HEK293T (cell line): ENCODE results near the gene NTNG2.

Source experiments
- ARNT ChIP-seq: fragments of 450-650 bp; IDR thresholded peaks from 2 replicates; pipeline ENCODE4 v1.6.1; 2017; ENCODE audit warnings: mild to moderate bottlenecking
- BHLHE40 ChIP-seq: fragments of 450-650 bp; IDR thresholded peaks from 2 replicates; pipeline ENCODE4 v1.6.1; 2016; ENCODE audit warnings: mild to moderate bottlenecking, moderate library complexity, borderline replicate concordance
- ELF4 ChIP-seq: fragments of 450-650 bp; IDR thresholded peaks from 2 replicates; pipeline ENCODE4 v1.6.1; 2017; ENCODE audit warnings: antibody characterized with exemption
- FOXM1 ChIP-seq: fragments of 450-650 bp; IDR thresholded peaks from 2 replicates; pipeline ENCODE4 v1.6.1; 2017; ENCODE audit warnings: mild to moderate bottlenecking, borderline replicate concordance
- NFRKB ChIP-seq: fragments of 450-650 bp; IDR thresholded peaks from 2 replicates; pipeline ENCODE4 v1.6.1; 2016; ENCODE audit warnings: mild to moderate bottlenecking, moderate library complexity
- SUZ12 ChIP-seq: fragments of 450-650 bp; IDR thresholded peaks from 2 replicates; pipeline ENCODE4 v1.6.1; 2016; ENCODE audit warnings: mild to moderate bottlenecking
- TARDBP ChIP-seq: fragments of 450-650 bp; IDR thresholded peaks from 2 replicates; pipeline ENCODE4 v1.6.1; 2016

GRCh38 chr9:132176338-132176737, 14.5 kb downstream of the NTNG2 start:
- TF ChIP-seq NFRKB (no peak), TARDBP (no peak), ELF4 (no peak), FOXM1 (no peak), ARNT (no peak), SUZ12 (no peak), BHLHE40 (no peak)
